Measurements from ENCODE around the gene MFSD1.
A peak's percentile ranks its signal among the peaks of the same experiment; 100 is the strongest.

Gene MFSD1

GRCh38 chr3:158821847-158822246 lies 20.0 kb downstream of the MFSD1 start:
- no peak for ATAC-seq
- TF ChIP-seq ESRRG (CRISPR knock-in tag; IDR thresholded peaks at IDR 0.05) (no peak), POU6F1 (CRISPR knock-in tag; IDR thresholded peaks at IDR 0.05; ENCODE audit: borderline replicate concordance, low read depth) (no peak), ZC3H10 (CRISPR knock-in tag; IDR thresholded peaks at IDR 0.05) (no peak), OSR1 (CRISPR knock-in tag; IDR thresholded peaks at IDR 0.05) (no peak), CSDC2 (CRISPR knock-in tag; IDR thresholded peaks at IDR 0.05) (no peak), GLIS3 (CRISPR knock-in tag; IDR thresholded peaks at IDR 0.05) (no peak), ARNTL (CRISPR knock-in tag; IDR thresholded peaks at IDR 0.05; ENCODE audit: borderline replicate concordance, low read depth) (no peak), RARB (CRISPR knock-in tag; IDR thresholded peaks at IDR 0.05) (no peak), ZNF8 (CRISPR knock-in tag; IDR thresholded peaks at IDR 0.05) (no peak), ISL1 (CRISPR knock-in tag; IDR thresholded peaks at IDR 0.05) (no peak), ZFP30 (CRISPR knock-in tag; IDR thresholded peaks at IDR 0.05) (no peak), CSRNP3 (CRISPR knock-in tag; IDR thresholded peaks at IDR 0.05) (no peak), PPARA (CRISPR knock-in tag; IDR thresholded peaks at IDR 0.05; ENCODE audit: borderline replicate concordance) (no peak), TSHZ2 (CRISPR knock-in tag; IDR thresholded peaks at IDR 0.05) (no peak)

- TF ChIP-seq ZFP3 (CRISPR knock-in tag; IDR thresholded peaks at IDR 0.05) (no peak), ZFP30 (CRISPR knock-in tag; IDR thresholded peaks at IDR 0.05) (no peak), TCF4 (CRISPR knock-in tag; IDR thresholded peaks at IDR 0.05; ENCODE audit: borderline replicate concordance) (0 out of 2 replicates have a peak, but pooled peaks have one; percentile 31), TOX (CRISPR knock-in tag; IDR thresholded peaks at IDR 0.05; ENCODE audit: borderline replicate concordance) (no peak)
- ATAC-seq = no peak
These were observed 21.6 kb downstream of the MFSD1 start for GRCh38 chr3:158823426-158823825.

GRCh38 chr3:158827773-158828172 lies 25.9 kb downstream of the MFSD1 start:
- TF ChIP-seq SNAI2 (CRISPR knock-in tag; IDR thresholded peaks at IDR 0.05) (no peak), CSDC2 (CRISPR knock-in tag; IDR thresholded peaks at IDR 0.05) (no peak), TSHZ2 (CRISPR knock-in tag; IDR thresholded peaks at IDR 0.05) (no peak), ZNF565 (CRISPR knock-in tag; conservative IDR thresholded peaks at IDR 0.05; ENCODE audit: low read depth) (no peak), BACH2 (CRISPR knock-in tag; IDR thresholded peaks at IDR 0.05; ENCODE audit: borderline replicate concordance) (no peak), ARNTL (CRISPR knock-in tag; IDR thresholded peaks at IDR 0.05; ENCODE audit: borderline replicate concordance, low read depth) (no peak), ZNF8 (CRISPR knock-in tag; IDR thresholded peaks at IDR 0.05) (no peak), ISL1 (CRISPR knock-in tag; IDR thresholded peaks at IDR 0.05) (no peak), ESRRG (CRISPR knock-in tag; IDR thresholded peaks at IDR 0.05) (no peak), TOX (CRISPR knock-in tag; IDR thresholded peaks at IDR 0.05; ENCODE audit: borderline replicate concordance) (no peak), ZC3H10 (CRISPR knock-in tag; IDR thresholded peaks at IDR 0.05) (no peak), OSR1 (CRISPR knock-in tag; IDR thresholded peaks at IDR 0.05) (no peak), CSRNP3 (CRISPR knock-in tag; IDR thresholded peaks at IDR 0.05) (no peak), ZFP30 (CRISPR knock-in tag; IDR thresholded peaks at IDR 0.05) (no peak), PPARA (CRISPR knock-in tag; IDR thresholded peaks at IDR 0.05; ENCODE audit: borderline replicate concordance) (no peak), RARB (CRISPR knock-in tag; IDR thresholded peaks at IDR 0.05) (no peak)
- ATAC-seq = no peak
